GM19397 (cell line): Measurements from ENCODE around the gene FOXI2.

ENCODE experiments used
- ATAC-seq: cut with Tn5 transposase; IDR thresholded peaks from one replicate; pipeline ENCODE4 v1.9.1; 2021; ENCODE audit warnings: mild to moderate bottlenecking, moderate library complexity; ENCODE audit not compliant: unreplicated experiment

FOXI2 gene

DNA sequence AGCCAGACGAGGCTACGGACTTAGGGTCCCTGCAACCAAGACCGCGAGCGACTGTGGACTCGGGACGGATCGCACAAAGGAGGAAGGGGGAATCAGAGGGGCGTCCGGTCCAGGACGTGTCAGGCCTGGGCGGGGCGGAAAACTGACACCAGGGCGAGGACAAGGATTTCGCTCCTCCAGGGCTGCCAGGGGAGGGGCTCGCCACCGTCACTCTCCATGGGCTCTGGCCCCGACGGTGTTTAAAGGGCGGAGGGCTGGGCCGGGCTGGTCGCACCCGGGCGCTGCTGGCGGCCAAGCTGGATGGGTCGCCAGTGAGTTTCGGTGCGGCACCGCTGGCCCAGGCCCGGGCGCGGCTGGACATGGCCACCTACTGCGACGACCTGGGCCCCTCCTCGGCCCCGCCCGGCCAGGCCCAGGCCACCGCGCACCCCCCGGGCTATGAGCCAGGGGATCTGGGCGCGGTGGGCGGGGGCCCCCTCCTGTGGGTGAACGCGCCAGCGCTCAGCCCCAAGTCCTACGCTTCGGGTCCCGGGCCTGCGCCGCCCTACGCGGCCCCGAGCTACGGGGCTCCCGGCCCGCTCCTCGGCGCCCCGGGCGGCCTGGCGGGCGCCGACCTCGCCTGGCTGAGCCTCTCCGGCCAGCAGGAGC, at the start of gene FOXI2:
Gene FOXI2, plus strand, starts transcription at position 271 of the 648 bp plus-strand sequence. Its CDS starts 89 bp downstream, at position 360.
- ATAC-seq, result no peak

- ATAC-seq, result no peak
These were observed 49.4 kb upstream of the FOXI2 start for GRCh38 chr10:127687548-127687947.

DNA sequence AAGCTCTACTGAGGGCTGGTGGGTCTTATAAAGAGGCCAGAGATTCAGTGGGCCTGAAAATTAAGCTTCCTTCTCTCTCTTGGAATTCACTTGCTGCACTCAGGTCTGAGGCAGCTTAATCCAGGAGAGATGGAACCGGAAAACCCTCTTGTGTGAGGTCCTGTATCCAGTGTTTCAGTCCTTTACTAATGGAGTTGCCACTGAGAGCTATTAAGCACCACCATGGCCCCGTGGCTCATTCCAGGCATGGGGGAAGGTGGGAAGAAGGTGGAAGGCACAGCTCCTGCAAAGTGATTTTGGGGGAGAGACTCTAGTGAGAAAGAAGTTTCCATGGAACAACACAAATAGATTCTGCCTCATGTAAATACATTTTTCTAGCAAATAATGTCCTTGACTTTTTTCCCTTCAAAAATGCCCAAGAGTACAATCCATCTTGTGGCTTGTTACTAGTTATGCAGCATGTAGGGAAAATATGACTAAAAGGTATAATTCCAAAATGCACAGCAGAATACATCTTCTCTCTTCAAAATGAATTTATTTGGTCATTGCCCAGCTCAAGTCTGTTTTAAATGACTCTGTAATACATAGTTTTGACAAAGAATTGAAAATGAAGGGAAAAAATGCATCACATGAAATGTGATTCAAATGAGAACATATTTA, 46.7 kb upstream of the FOXI2 start:
- ATAC-seq, result no peak

GRCh38 chr10:127694580-127695193, 42.3 kb upstream of the FOXI2 start:
- ATAC-seq, result no peak

DNA sequence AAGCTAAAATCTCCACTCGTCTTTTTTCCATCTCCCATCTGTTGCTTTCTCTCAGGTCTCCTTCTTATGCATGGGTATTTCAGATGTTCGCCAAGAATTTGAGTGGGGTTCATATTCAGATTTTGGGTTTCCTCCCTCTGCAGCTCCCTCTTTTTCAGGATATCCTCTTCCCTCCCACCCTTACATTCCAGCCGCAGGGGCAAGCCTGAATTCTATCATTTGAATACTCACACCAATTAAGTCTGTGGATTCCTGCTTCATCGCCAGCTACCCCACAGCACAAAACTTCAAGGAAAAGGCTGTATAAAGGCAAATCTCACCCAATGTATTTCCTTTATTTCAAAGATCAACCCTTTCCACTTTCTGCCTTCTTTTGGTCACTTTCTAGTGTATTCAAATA, 41.6 kb upstream of the FOXI2 start:
- no peak for ATAC-seq

DNA sequence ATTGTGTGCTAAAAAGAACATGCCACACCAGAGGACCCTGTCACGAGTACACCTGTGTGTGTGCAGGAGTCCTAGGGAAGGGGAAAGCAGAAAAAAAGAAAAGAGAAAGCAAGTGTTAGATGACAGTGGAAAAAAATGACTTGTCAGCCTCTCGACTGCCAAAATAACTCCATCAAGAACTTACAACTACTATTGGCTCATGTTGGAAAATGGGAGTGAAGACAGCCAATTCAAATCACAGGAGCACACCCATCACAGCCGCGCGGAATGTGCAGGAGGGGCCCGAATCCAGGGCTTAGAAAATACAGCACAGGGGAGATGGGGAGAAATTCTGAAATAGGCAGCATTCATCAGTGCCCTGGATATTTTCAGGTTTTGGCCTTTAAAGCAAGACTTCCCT, 38.1 kb upstream of the FOXI2 start:
- no peak for ATAC-seq

- ATAC-seq, result no peak
These were observed 37.7 kb upstream of the FOXI2 start for GRCh38 chr10:127699311-127699710.

GRCh38 chr10:127702271-127702670, 34.7 kb upstream of the FOXI2 start:
- no peak for ATAC-seq

DNA sequence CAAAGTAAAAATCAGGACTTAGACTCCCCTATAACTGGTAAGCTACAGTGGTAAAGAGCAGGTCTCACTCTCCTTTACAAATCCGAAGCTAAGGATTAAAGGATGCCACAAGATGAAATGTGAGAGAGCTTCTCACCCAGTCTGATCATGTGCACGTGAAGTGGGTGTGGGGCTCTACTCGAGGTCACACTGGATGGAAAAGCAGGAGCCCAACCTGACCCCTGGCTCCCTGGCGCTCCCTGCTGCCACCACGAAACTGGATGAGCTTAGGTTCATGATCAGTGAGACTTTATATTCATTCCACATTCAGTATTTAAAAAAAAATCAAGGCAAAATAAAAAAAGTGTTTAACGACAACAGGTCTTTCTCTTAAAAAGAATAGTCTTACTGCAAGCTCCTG, 21.7 kb upstream of the FOXI2 start:
- no peak for ATAC-seq

- ATAC-seq, result no peak
These were observed 21.1 kb upstream of the FOXI2 start for GRCh38 chr10:127715782-127716378.

DNA sequence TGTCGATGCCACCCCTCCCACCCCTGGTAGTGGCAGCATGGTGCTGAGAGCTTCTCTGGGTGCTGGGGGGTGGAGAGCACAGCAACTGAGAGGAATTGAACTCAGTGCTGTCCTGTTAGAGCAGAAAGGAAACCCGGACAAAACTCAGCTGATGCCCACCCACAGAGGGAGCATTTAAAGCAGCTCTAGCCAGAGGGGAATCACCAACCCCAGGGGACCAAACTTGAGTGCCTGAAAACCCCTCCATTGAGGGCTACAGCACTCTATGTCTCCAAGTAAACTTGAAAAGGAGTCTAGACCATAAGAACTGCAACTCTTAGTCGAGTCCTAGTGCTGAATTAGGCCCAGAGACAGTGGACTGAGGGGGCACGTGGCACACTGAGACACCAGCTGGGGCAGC, 16.8 kb upstream of the FOXI2 start:
- no peak for ATAC-seq

- ATAC-seq, result no peak
These were observed 16.1 kb upstream of the FOXI2 start for GRCh38 chr10:127720903-127721302.

GRCh38 chr10:127734753-127735152, 2.2 kb upstream of the FOXI2 start:
- no peak for ATAC-seq

DNA sequence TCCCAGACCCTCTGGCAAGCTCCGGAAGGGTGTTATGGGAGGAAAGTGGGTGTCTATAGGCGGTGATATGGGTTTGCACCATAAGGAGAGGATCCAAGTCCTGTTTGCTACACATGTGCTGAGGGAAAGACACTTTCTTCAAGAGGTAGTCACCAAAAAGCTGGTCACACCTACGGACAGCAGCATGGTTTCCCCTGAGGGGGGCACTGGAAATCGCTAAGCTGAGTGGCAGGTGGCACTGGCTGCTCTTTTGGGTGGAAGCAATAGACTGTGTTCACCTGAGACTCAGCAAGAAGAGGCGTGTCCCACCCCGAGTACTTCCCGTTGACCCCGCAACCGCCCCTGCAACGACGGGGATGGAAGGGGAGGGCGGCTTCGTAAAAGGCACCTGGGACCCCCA, 1.8 kb upstream of the FOXI2 start:
- ATAC-seq, result no peak

- ATAC-seq, result no peak
These were observed 1.2 kb upstream of the FOXI2 start for GRCh38 chr10:127735723-127736221.

- ATAC-seq, result no peak
These were observed 617 bp upstream of the FOXI2 start for GRCh38 chr10:127736222-127736914.

- ATAC-seq, result no peak
These were observed 852 bp downstream of the FOXI2 start for GRCh38 chr10:127737563-127738511.

- ATAC-seq, result no peak
These were observed 1.8 kb downstream of the FOXI2 start for GRCh38 chr10:127738512-127739424.

DNA sequence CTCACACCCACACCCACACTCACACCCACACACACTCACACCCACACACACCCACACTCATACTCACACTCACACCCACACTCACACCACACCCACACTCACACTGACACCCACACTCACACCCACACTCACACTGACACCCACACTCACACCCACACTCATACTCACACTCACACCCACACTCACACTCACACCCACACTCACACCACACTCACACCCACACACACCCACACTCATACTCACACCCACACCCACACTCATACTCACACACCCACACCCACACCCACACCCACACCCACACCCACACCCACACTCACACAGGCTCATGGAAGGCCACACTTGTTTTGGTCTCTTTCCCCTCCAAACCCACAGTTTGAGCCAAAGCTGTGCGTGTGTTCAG, 2.9 kb downstream of the FOXI2 start:
- ATAC-seq, result no peak
